Measurements from ENCODE around the gene NUB1.

Gene NUB1

GRCh38 chr7:151315038-151315655 lies 26.5 kb upstream of the NUB1 start:
- peak; percentile 76 for DNase-seq

- DNase-seq: no peak
Measured at GRCh38 chr7:151316896-151317295, 24.7 kb upstream of the NUB1 start.

GRCh38 chr7:151317936-151318335 lies 23.7 kb upstream of the NUB1 start:
- no peak for DNase-seq

DNA sequence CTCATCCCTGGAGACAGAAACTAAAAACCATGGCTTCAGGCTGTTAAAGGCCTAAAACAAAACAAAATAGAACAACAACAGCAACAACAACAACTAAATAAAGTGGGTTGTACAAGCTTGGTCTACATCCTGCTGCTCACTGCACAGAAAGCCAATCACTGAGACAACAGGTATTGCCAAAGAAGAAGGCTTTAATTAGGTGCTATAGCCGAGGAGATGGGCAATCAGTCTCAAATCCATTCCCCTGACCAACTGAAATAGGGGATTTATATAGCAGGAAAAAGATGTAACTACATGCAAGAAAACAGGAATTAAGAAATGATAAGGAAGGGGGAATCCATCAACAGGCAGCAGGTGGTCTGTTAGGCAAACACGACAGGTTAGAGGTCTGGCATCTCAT lies 22.4 kb upstream of the NUB1 start:
- no peak for DNase-seq

- no peak for DNase-seq
Measured at GRCh38 chr7:151320263-151320845, 21.3 kb upstream of the NUB1 start.

- DNase-seq: no peak
Measured at GRCh38 chr7:151321341-151321740, 20.3 kb upstream of the NUB1 start.

DNA sequence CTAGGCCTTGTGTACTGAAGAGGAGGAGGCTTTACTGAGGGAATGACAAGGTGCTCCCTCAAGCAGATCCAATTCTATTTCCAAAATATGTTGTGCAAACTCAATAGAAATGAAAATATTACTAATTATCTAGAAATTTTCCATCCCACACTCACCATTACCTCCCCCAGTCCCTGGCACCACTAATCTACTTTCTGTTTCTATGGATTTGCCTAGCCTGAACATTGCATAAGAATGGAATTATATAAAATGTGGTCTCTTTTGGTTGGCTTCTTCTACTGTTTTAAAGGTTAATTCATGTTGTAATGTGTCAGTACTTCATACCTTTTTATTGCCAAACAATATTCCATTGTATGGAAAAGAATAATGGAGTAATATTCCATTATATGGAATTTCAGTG lies 18.7 kb upstream of the NUB1 start:
- DNase-seq: no peak

GRCh38 chr7:151327022-151327421 lies 14.6 kb upstream of the NUB1 start:
- no peak for DNase-seq

DNA sequence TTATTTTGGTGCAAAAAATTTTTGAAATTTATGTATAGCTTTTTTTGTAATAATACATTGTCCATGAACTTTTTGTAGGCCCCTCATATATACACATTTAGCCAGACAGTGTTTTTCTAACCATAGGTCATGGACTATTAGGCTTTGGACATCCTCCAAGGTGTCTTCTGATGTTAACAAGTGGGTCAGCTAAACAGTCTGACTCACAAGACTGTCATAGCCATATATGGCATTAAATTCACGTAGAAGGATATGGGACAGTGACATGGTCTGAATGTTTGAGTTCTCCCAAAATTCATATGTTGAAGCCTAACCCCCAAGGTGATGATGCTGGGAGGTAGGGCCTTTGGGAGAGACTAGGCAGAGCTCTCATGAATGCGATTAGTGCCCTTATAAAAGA lies 14.0 kb upstream of the NUB1 start:
- DNase-seq: no peak

DNA sequence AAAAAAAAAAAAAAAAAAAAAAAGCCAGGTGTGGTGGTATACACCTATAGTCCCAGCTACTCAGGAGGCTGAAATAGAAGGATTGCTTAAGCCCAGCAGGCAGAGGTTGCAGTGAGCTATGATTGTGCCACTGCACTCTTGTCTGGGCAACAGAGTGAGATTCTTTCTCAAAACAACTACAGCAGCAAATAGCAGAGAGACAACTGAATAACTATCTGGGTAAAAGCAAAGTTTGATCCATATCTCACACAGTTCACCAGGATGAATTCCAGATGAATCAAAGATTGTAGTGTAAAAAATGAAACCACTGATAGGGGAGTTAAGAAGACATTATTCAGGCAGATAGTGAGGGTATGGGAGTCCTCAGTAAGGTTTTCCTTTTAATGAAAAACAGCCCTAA lies 11.4 kb upstream of the NUB1 start:
- DNase-seq: no peak

- DNase-seq: no peak
Measured at GRCh38 chr7:151330661-151331060, 11.0 kb upstream of the NUB1 start.

DNA sequence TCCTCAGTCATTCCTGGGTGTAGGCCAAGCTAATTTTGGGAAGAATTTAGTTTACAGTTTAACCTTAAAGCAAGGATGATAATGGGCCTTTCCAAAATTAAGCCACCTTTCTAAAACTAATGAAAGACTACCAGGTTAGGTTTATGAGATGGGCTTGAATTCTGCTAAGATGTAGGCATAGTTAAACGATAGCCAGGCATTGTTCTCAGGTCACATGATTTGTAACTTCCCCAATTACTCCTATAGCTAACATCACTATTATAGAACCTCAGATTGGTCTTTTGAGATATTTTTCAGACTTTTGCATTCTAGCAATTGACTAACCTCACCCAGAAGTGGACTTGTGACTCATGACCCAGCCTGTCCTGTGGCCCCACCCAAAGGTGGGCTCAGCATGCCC lies 7.0 kb upstream of the NUB1 start:
- no peak for DNase-seq

GRCh38 chr7:151336027-151336708 lies 5.4 kb upstream of the NUB1 start:
- DNase-seq: no peak

- DNase-seq: no peak
Measured at GRCh38 chr7:151337346-151337745, 4.3 kb upstream of the NUB1 start.

GRCh38 chr7:151338809-151339208 lies 2.8 kb upstream of the NUB1 start:
- DNase-seq: no peak

GRCh38 chr7:151339651-151340382 lies 1.8 kb upstream of the NUB1 start:
- no peak for DNase-seq

GRCh38 chr7:151340794-151341356 lies 737 bp upstream of the NUB1 start:
- DNase-seq: no peak

GRCh38 chr7:151342102-151342646 lies 562 bp downstream of the NUB1 start:
- no peak for DNase-seq

DNA sequence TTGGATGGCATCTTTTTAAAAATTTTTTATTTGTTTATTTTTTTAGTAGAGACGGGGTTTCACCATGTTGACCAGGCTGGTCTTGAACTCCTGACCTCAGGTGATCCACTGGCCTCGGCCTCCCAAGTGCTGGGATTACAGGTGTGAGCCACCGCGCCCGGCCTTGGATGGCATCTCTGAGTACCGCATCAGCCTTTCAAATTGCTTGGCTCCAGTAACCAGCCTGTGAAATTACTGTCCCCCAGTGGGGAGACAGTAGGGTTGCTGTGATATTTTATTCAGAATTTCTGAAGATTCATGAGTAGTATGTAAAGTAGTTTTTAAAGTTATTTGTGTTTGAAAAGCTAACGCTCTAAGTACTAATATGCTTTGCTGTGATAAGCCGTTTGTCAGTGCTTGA lies 1.2 kb downstream of the NUB1 start:
- DNase-seq: no peak

DNA sequence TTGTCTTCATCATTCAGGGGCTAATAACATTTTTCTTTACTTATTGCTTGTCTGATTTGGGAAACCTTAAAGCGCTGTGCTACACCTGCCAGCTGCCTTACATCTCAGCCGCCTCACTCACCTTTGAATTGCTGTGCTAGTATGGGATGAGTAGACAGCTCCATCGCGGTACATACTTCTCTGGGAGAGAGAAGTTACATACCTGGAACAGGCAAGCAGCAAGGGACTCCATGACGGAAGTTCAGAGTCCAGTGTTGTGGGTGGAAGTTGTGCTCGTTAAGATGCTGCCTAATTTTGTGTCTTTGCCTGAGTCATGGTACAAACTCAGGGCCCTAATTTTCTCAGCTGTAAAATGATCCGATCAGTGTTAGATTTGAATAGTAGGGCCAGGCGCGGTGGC lies 1.9 kb downstream of the NUB1 start:
- DNase-seq: no peak

GRCh38 chr7:151345576-151346469 lies 4.2 kb downstream of the NUB1 start:
- no peak for DNase-seq

DNA sequence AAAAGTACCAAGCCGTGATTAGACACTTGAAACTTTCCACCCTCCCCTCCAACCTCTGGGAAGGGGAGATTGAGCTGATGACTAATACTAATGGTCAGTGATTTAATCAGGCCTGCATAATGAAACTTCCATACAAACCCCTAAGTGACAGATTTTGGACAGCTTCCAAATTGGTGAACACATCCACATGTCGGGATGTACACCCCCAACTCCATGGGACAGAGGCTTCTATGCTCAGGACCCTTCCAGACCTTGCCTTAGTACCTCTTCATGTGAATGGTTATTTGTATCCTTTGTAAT lies 4.8 kb downstream of the NUB1 start:
- DNase-seq: no peak

DNA sequence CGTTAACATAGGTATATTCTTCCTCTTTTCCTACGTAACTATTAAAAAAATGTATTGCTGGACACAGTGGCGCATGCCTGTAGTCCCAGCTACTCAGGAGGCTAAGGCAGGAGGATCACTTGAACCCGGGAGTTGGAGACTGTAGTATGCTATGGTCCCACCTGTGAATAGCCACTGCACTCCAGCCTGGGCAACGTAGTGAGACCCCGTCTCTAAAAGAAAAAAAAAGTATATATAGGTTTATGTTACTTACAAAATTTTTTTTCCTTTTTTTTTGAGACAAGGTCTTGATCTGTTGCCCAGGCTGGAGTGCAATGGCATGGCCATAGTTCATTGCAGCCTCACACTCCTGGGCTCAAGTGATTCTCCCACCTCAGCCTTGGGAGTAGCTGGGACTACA lies 5.6 kb downstream of the NUB1 start:
- DNase-seq: no peak

Data from NCI-H2227 treated with DMSO at 0.1 percent for 48 hours (cell line).